HEK293 (cell line): ENCODE data around the gene RABGGTA.

Source experiments
- CTCF ChIP-seq: fragments of 450-650 bp; formaldehyde crosslinking; IDR thresholded peaks from 2 replicates; pipeline ENCODE4 v1.5.1; 2016; ENCODE audit warnings: missing biosample characterization, missing genetic modification characterization
- ZNF202 ChIP-seq: fragments of 450-650 bp; formaldehyde crosslinking; IDR thresholded peaks from 2 replicates; pipeline ENCODE4 v1.5.1; 2016; ENCODE audit warnings: missing biosample characterization, missing genetic modification characterization, borderline replicate concordance

- TF ChIP-seq ZNF202 (tag by site-specific recombination) (no peak), CTCF (tag by site-specific recombination) (no peak)
Measured at GRCh38 chr14:24269368-24269767, 2.0 kb downstream of the RABGGTA start.
